ENCODE results near the gene TRIO. TPM values are rescaled to one million over a fixed set of nuclear protein-coding genes. Genes with fewer than 3 reads are reported as not detected.
"Not testable (repeated sequence)": the region's sequence is repeated elsewhere in the genome, so short reads cannot be mapped to it uniquely, and the experiment has no call there.

Gene TRIO
- 38.2 and 50.9 TPM in 2 replicates for total RNA-seq (2014; rRNA removed; shearing (Covaris generic))

- DNase-seq (ENCODE audit: low spot score): peak; percentile 91
Observed at GRCh38 chr5:14142827-14143545, at the start of gene TRIO. TSS of gene TRIO (plus strand) at chr5:14143342. CDS start at chr5:14143726, 384 bp downstream.

DNA sequence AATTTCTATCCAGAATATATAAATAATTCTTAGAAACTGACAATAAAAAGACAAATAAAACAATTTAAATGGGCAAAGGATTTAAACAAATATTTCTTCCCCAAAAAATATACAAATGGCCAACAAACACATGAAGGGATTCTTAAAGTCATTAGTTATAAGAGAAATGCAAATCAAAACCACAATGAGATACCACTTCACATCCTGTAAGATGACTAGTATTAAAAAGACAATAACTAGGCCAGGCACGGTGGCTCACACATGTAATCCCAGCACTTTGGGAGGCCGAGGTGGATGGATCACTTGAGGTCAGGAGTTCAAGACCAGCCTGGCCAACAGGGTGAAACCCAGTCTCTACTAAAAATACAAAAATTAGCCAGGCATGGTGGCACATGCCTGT, 45.8 kb upstream of the TRIO start:
- not testable (repeated sequence) for DNase-seq (ENCODE audit: low spot score)

GRCh38 chr5:14097998-14098471, 45.1 kb upstream of the TRIO start:
- DNase-seq (ENCODE audit: low spot score): no peak

GRCh38 chr5:14100281-14100680, 42.9 kb upstream of the TRIO start:
- no peak for DNase-seq (ENCODE audit: low spot score)

- no peak for DNase-seq (ENCODE audit: low spot score)
Observed at GRCh38 chr5:14101922-14102321, 41.2 kb upstream of the TRIO start.

DNA sequence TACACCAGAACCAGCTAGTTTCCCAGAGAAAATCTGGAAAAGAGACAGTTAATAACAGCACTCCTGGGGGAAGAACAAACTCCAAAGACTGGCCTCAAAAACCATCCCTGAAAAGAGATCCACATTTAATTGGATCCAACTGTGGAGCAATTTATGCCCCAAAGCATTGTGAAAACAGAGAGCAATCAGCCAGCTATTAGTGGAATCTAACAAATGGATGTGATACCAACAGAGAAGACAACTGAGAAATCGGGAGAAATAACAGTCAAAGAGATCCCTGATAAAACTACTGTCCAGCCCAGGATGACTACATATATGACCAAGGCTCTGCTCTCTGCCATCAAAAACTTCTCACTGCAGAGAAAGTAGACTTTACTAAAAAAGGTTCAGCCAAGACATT, 40.5 kb upstream of the TRIO start:
- DNase-seq (ENCODE audit: low spot score): no peak

GRCh38 chr5:14105718-14106410, 37.3 kb upstream of the TRIO start:
- peak; percentile 87 for DNase-seq (ENCODE audit: low spot score)

GRCh38 chr5:14107536-14107935, 35.6 kb upstream of the TRIO start:
- no peak for DNase-seq (ENCODE audit: low spot score)

DNA sequence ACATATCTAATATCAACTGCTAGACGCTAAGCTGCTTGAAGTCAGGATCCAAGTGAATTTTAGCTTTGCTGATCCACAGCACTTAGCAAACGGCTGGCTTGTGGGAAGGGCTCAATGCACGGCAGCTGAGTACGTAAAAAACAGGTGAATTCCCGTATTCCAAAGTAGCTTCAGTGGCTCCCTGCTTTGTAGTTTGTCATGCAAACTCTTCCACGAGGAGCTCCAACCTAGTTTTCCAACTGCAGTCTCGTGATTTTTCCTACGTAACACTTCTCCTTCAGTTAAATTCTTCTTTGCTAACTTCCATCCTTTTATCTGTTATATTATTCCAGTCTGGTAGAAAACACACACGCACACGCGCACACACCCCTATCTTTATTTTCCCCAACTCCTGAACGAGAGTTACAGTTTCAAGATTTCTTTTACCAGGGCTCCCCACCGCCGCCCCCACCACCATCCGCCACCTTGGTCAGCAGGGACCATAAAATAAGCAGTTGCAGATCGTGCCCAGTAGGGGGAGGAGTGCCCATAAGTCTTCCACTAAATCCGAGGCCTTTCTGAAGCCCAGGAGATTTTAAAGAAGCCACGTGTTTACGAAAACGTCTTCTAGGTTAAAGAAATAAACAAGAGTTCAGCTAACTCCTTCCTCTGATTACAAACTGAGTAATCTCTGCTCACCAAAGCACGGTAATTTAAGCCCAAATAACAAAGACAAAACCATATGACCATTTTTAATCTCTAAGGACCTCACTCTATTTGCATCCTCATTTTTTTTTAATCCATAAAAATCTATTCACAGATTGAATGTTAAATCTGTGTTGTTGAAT, 34.8 kb upstream of the TRIO start:
- DNase-seq (ENCODE audit: low spot score): peak; percentile 91

- DNase-seq (ENCODE audit: low spot score): peak; percentile 44
Observed at GRCh38 chr5:14109041-14109747, 33.9 kb upstream of the TRIO start.

DNA sequence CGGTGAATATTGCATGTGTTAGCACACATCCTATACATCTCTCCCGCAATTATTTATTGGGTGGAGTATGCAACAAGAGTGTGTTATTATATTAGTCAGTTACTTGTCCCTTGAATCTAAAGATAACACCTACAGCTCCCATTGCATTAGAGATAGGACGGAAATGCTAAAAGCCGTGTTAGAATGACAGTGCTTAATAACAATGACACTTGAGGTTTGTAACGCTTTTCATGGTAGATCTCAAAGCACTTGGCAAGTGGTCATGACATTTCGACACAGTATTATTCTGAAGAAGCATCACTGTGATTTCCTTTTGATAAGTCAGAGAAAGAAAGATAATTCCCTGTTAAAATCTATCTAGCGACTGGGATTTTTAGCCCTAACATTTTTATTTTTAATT, 33.4 kb upstream of the TRIO start:
- DNase-seq (ENCODE audit: low spot score): no peak

DNA sequence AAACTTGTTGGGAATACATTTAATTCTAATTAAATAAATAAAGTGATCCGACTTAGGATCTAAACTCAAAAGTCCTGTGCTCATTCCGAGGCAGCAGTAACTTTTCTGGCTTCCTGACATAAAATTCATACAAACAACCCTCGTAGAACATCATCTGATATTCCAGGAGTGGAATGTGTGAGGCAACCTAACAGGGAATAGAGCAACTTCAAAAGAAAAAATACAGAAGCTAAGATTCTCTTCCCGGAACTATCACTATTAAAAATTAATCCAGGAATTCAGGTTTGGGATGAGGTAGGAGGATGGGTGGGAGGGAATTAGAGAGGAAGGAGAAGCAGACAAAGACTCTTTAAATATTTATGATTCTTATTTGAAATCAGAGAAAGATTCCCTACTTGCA, 32.9 kb upstream of the TRIO start:
- DNase-seq (ENCODE audit: low spot score): no peak

- peak; percentile 26 for DNase-seq (ENCODE audit: low spot score)
Observed at GRCh38 chr5:14110680-14111079, 32.5 kb upstream of the TRIO start.

- DNase-seq (ENCODE audit: low spot score): no peak
Observed at GRCh38 chr5:14112998-14113652, 30.0 kb upstream of the TRIO start.

- DNase-seq (ENCODE audit: low spot score): no peak
Observed at GRCh38 chr5:14114615-14115251, 28.4 kb upstream of the TRIO start.

DNA sequence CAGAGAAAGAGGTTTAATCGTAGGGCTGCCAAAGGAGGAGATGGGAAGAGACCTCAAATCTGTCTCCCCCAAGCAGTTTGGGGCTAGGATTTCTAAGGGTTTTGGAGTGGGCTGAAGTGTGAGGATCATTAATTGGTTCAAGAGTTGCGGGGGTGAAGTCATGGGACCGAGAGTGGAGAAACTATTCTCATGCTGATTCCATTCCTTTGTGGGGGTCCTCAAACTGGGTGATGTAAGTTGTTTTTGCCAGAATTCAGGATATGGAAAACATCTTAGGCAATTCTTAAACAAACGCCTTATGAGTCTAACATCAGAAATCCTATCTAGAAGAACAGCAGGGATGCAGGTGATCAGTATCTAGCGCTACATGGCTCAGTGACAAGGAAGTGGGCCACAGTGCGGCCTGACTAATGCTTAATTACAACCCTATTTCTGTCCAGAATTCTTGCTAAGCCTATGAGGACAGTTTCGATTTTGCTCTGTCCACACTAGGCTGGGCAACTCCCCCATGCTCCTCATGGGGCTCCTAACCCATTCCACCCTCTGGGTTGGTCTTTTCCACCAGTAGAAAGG, 27.7 kb upstream of the TRIO start:
- no peak for DNase-seq (ENCODE audit: low spot score)

- no peak for DNase-seq (ENCODE audit: low spot score)
Observed at GRCh38 chr5:14118551-14119320, 24.4 kb upstream of the TRIO start.

DNA sequence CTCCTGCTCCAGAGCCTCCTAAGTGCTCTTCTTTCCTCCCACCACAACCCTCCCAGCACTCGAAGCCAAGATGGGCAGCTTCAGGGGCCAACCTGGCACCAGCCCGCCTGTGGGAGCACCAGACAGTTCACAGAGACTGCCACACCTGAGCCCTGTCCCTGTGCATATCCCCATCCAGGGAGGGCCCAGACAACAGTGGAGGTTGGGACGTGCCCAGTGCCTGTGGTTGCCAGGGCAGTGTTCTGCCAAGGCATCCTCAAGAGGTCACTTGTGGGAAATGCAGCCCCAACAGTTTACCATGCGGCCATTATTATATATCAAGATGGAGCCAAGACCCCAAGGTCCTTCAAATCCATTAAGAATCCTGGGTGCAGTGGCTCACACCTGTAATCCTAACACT, 23.0 kb upstream of the TRIO start:
- DNase-seq (ENCODE audit: low spot score): no peak

DNA sequence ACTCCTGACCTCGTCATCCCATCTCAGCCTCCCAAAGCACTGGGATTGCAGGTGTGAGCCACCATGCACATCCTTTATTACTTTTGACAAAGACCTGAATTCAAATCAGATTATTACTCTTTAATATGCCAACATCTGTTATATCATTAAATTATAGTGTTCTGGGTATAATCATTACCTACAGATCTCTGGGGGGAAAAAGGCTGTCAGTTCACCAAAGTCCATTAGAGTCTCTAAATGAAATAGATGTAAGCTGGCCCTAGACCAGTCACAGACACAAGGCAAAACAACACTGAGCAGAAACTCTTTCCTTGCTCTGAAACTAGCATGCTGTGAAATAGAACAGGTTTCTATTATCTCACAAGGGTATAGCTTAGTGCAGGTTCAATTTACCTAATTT, 21.6 kb upstream of the TRIO start:
- no peak for DNase-seq (ENCODE audit: low spot score)

GRCh38 chr5:14122089-14122488, 21.1 kb upstream of the TRIO start:
- no peak for DNase-seq (ENCODE audit: low spot score)
